Fibroblast of lung (primary cell): Measurements from ENCODE around the gene CABLES2. TPM values are rescaled to one million over a fixed set of nuclear protein-coding genes. Genes with fewer than 3 reads are reported as not detected.

Experiments used
- DNase-seq, 2 donors: peaks; one replicate each; pipeline versions ENCODE4 v3.0.0 to v3.0.0-alpha.2; 2010; ENCODE audit warnings: low read depth in 2 of 2
- H2AFZ ChIP-seq: 2 replicates; pipeline ENCODE4 v1.5.1; 2012; ENCODE audit warnings: low read length, control low read depth, inconsistent platforms
- H3K27ac ChIP-seq: 2 replicates; pipeline ENCODE4 v1.5.1; 2011; ENCODE audit warnings: low read length, control low read depth; ENCODE audit not compliant: insufficient read depth
- H3K27me3 ChIP-seq: 2 replicates; pipeline ENCODE4 v1.5.1; 2011; ENCODE audit warnings: mild to moderate bottlenecking, low read length; ENCODE audit not compliant: control insufficient read depth, insufficient read depth
- H3K36me3 ChIP-seq: 2 replicates; pipeline ENCODE4 v1.5.1; 2011; ENCODE audit warnings: low read length; ENCODE audit not compliant: control insufficient read depth, insufficient read depth
- H3K4me1 ChIP-seq: 2 replicates; pipeline ENCODE4 v1.5.1; 2011; ENCODE audit warnings: low read length; ENCODE audit not compliant: control insufficient read depth, insufficient read depth; ENCODE audit errors: extremely low read depth
- H3K4me2 ChIP-seq: 2 replicates; pipeline ENCODE4 v1.5.1; 2011; ENCODE audit warnings: low read length, control low read depth; ENCODE audit not compliant: insufficient read depth; ENCODE audit errors: extremely low read depth
- H3K4me3 ChIP-seq, 4 experiments: fragments of 200-600 bp in 1 of 4; sonication (generic) in 1 of 4; replicated peaks in 1 of 4; 2 replicates each; pipeline ENCODE4 v1.5.1; 2011 to 2016; ENCODE audit warnings: low read length in 4 of 4, low read depth in 3 of 4, mild to moderate bottlenecking in 3 of 4, control low read depth in 2 of 4, inconsistent platforms in 1 of 4, mixed read lengths in 1 of 4; ENCODE audit not compliant: insufficient read depth in 1 of 4; ENCODE audit errors: control extremely low read depth in 1 of 4
- H3K79me2 ChIP-seq: 2 replicates; pipeline ENCODE4 v1.5.1; 2012; ENCODE audit warnings: mild to moderate bottlenecking, low read length, inconsistent platforms; ENCODE audit not compliant: control insufficient read depth, insufficient read depth
- H3K9ac ChIP-seq: 2 replicates; pipeline ENCODE4 v1.5.1; 2011; ENCODE audit warnings: mild to moderate bottlenecking, low read length, control low read depth; ENCODE audit not compliant: insufficient read depth
- H3K9me3 ChIP-seq: 2 replicates; pipeline ENCODE4 v1.5.1; 2012; ENCODE audit warnings: low read depth, low read length; ENCODE audit not compliant: control insufficient read depth, insufficient read depth
- H4K20me1 ChIP-seq: 2 replicates; pipeline ENCODE4 v1.5.1; 2011; ENCODE audit warnings: low read length; ENCODE audit not compliant: control insufficient read depth, insufficient read depth; ENCODE audit errors: extremely low read depth
- EZH2 ChIP-seq: IDR thresholded peaks from 2 replicates; pipeline ENCODE4 v1.5.1; 2012; ENCODE audit warnings: low read length, control low read depth, mild to moderate bottlenecking; ENCODE audit errors: missing control alignments
- polyA plus RNA-seq, 2 donors: library from polyadenylated mRNA; depleted of rRNA in 1 of 2; stranded (reverse) in 1 of 2; unstranded in 1 of 2; fragments of >200 nt; gene quantifications; 2 replicates each; pipeline ENCODE4 v1.2.1, GENCODE V29; 2011 to 2012; ENCODE audit warnings: missing spikeins in 1 of 2
- total RNA-seq: library from RNA; depleted of rRNA; stranded (reverse); fragments of >200 nt; gene quantifications from 2 replicates; pipeline ENCODE4 v1.2.1, GENCODE V29; 2014
- TF ChIP-seq, protein P1 (sequence below), 2 donors: IDR thresholded peaks in 1 of 2; conservative IDR thresholded peaks in 1 of 2; 1 replicate in 1 of 2; 2 replicates in 1 of 2; pipeline ENCODE4 v1.5.1; 2011 to 2012; ENCODE audit warnings: low read length in 2 of 2, control low read depth in 1 of 2, inconsistent platforms in 1 of 2, low read depth in 1 of 2, mild to moderate bottlenecking in 1 of 2

The CABLES2 gene
- total and polyA plus RNA-seq, 2 donors (not counting 1 experiment from before 2014, with no cell fraction given), result 0.66 to 2.9 TPM

DNA sequence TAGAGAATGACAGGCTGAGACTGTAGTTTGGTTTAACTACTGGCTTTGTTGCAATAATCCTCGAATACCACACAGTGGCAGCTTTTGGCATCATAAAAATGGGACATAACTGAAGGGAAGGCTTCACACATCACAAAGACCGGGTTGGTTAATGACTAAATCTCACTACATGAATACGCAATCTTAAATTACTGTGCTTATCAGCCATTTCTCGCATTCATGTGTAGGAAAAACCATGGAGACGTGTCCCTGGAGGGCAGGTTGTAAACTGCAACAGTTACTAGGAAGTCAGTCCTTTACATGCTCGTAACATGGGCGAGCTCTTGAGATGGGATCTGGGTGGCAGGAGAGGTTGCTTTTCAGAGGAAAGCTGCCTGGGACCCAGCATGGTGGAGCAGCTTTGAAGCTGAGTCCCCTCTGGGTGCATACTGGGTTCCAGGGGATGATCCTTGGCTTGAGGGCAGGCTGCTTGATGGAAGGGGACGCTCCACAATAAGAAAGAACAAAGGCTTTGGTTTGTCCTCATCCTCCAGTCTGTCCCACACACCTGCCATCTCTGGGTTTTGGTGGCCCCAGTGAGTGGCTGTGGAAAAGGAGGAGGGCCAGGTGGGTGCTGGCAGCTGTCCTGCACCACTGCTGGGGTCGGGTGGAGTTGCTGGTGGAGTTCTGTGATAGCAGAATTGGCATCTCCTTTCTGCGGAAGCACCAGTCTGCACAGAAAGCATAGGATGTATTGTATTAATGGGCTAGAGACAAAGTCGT lies 18.1 kb downstream of the CABLES2 start:
- no peak overlapping the region for H2AFZ ChIP-seq
- H4K20me1 ChIP-seq, result no peaks in the 10 kb centered on the region
- peaks cover 9% of the 10 kb centered on the region for H3K4me1 ChIP-seq
- no peak overlapping the region for H3K27ac ChIP-seq
- no peak overlapping the region for H3K4me2 ChIP-seq
- no peaks in the 10 kb centered on the region for H3K27me3 ChIP-seq
- no peak overlapping the region for H3K9ac ChIP-seq
- DNase-seq, result no peak
- peaks cover 20% of the 10 kb centered on the region for H3K36me3 ChIP-seq
- H3K79me2 ChIP-seq, result peaks cover 44% of the 10 kb centered on the region
- H3K9me3 ChIP-seq, result no peaks in the 10 kb centered on the region
- TF ChIP-seq EZH2, result no peak
- TF ChIP-seq, protein P1, sequence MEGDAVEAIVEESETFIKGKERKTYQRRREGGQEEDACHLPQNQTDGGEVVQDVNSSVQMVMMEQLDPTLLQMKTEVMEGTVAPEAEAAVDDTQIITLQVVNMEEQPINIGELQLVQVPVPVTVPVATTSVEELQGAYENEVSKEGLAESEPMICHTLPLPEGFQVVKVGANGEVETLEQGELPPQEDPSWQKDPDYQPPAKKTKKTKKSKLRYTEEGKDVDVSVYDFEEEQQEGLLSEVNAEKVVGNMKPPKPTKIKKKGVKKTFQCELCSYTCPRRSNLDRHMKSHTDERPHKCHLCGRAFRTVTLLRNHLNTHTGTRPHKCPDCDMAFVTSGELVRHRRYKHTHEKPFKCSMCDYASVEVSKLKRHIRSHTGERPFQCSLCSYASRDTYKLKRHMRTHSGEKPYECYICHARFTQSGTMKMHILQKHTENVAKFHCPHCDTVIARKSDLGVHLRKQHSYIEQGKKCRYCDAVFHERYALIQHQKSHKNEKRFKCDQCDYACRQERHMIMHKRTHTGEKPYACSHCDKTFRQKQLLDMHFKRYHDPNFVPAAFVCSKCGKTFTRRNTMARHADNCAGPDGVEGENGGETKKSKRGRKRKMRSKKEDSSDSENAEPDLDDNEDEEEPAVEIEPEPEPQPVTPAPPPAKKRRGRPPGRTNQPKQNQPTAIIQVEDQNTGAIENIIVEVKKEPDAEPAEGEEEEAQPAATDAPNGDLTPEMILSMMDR (conservative IDR thresholded peaks at IDR 0.05 in 1 of 2, IDR thresholded peaks at IDR 0.05 in 1 of 2; ENCODE audit: low read depth in 1 of 2, low read length in 2 of 2), result no peak
- no peak overlapping the region for H3K4me3 ChIP-seq

DNA sequence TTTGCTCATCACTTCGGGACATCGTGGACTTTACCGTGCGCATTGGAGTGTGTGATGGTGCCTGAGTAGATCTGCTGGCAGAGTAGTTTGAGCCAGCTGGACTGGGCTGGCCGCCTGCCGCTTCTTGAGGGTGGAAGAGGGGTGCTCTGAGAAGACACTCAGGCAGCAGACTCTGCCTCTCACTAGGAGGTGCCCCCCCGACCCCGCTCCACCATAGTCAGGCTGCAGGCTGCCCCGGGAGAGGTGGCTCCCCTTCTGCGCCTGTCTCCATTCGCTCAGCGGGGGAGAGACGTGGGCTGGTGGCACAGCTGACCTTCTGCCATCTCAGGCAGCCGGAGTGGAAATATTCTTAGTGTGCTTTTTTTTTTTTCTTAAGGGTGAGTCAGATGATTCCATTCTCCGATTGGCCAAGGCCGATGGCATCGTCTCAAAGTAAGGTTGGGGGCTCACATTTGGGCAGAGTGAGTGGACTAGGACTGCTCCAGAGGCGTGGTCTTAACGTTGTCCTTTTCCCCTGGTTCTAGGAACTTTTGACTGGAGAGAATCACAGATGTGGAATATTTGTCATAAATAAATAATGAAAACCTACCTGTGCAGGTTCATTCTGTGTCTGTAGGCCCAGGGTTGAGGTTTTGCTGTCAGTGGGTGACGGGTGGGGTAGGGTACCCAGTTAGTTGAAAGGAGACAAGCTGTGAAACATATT lies 19.0 kb downstream of the CABLES2 start:
- Histone ChIP-seq H2AFZ (no peak overlapping the region), H3K4me2 (peak overlapping the region; percentile 79), H3K9me3 (no peaks in the 10 kb centered on the region), H3K27ac (peak overlapping the region; percentile 76), H3K4me1 (peaks cover 9% of the 10 kb centered on the region), H3K27me3 (no peaks in the 10 kb centered on the region), H3K36me3 (peaks cover 19% of the 10 kb centered on the region), H3K79me2 (peaks cover 46% of the 10 kb centered on the region), H3K9ac (peak overlapping the region; percentile 10), H4K20me1 (no peaks in the 10 kb centered on the region), H3K4me3 (peak overlapping the region; percentile 84 to 98 (median 94))
- DNase-seq, result no peak
- TF ChIP-seq, protein P1 (conservative IDR thresholded peaks at IDR 0.05 in 1 of 2, IDR thresholded peaks at IDR 0.05 in 1 of 2; ENCODE audit: low read depth in 1 of 2, low read length in 2 of 2), result no peak
- TF ChIP-seq EZH2, result no peak

DNA sequence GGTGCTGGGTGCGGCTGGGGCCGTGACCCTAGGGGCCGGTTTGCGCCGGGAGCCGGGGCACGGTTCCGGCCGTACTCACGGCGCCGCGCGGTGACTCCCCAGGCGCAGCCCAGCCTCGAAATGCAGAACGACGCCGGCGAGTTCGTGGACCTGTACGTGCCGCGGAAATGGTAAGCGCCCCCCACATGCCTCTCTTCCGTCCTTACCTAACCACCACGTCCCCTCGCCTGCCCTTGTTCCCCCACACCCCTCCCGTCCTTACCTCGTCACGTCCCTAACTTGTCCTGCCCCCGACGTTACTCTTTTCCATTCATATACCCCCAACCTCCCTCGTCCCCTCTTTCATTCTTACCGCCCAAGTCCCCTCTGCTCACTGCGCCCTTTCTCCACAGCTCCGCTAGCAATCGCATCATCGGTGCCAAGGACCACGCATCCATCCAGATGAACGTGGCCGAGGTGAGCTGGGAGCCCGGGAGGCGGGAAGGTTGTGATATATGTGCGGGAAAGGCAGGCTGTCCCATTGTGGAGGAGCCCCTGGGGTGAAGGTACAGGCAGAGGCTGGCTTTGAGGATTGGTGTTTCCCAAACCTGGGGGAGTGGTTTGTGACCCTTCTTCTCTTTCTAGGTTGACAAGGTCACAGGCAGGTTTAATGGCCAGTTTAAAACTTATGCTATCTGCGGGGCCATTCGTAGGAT lies 19.7 kb downstream of the CABLES2 start:
- H3K27me3 ChIP-seq, result no peaks in the 10 kb centered on the region
- H3K4me1 ChIP-seq, result peaks cover 9% of the 10 kb centered on the region
- H3K79me2 ChIP-seq, result peaks cover 46% of the 10 kb centered on the region
- TF ChIP-seq EZH2, result no peak
- TF ChIP-seq, protein P1 (conservative IDR thresholded peaks at IDR 0.05 in 1 of 2, IDR thresholded peaks at IDR 0.05 in 1 of 2; ENCODE audit: low read depth in 1 of 2, low read length in 2 of 2), result no peak
- peak overlapping the region; percentile 98 for H3K9ac ChIP-seq
- peaks cover 20% of the 10 kb centered on the region for H3K36me3 ChIP-seq
- peak overlapping the region; percentile 76 for H3K27ac ChIP-seq
- H4K20me1 ChIP-seq, result no peaks in the 10 kb centered on the region
- H3K4me3 ChIP-seq, result peak overlapping the region; percentile 84 to 98 (median 94)
- H3K9me3 ChIP-seq, result no peaks in the 10 kb centered on the region
- H2AFZ ChIP-seq, result no peak overlapping the region
- DNase-seq, result no peak
- peak overlapping the region; percentile 79 for H3K4me2 ChIP-seq
